Astrocyte (in vitro differentiated cells and primary cell): ENCODE data around the gene CORO2A. TPM values are rescaled to one million over a fixed set of nuclear protein-coding genes. Genes with fewer than 3 reads are reported as not detected.

Source experiments
- DNase-seq: peaks from one replicate; pipeline ENCODE4 v3.0.0-alpha.2; 2010; ENCODE audit warnings: low read depth
- FAIRE-seq: peaks from 2 replicates; lab custom pipeline; 2011; peaks lifted over from hg19 to GRCh38; lab: Jason Lieb, UNC
- H2AFZ ChIP-seq: 2 replicates; pipeline ENCODE4 v1.6.0; 2012; ENCODE audit warnings: low read depth, low read length, inconsistent platforms
- H3K27ac ChIP-seq: 2 replicates; pipeline ENCODE4 v1.5.1; 2011; ENCODE audit warnings: low read depth, low read length, inconsistent platforms
- H3K27me3 ChIP-seq: 2 replicates; pipeline ENCODE4 v1.6.0; 2011; ENCODE audit warnings: low read length, inconsistent platforms; ENCODE audit not compliant: insufficient read depth
- H3K36me3 ChIP-seq: 2 replicates; pipeline ENCODE4 v1.5.1; 2011; ENCODE audit warnings: low read length, inconsistent platforms; ENCODE audit not compliant: insufficient read depth
- H3K4me1 ChIP-seq: 2 replicates; pipeline ENCODE4 v1.5.1; 2011; ENCODE audit warnings: low read length, inconsistent platforms; ENCODE audit not compliant: insufficient read depth
- H3K4me2 ChIP-seq: 2 replicates; pipeline ENCODE4 v1.6.0; 2012; ENCODE audit warnings: low read length, inconsistent platforms
- H3K4me3 ChIP-seq: 2 replicates; pipeline ENCODE4 v1.5.1; 2011; ENCODE audit warnings: low read depth, mild to moderate bottlenecking, low read length, inconsistent platforms; ENCODE audit not compliant: insufficient read depth
- H3K79me2 ChIP-seq: 2 replicates; pipeline ENCODE4 v1.6.0; 2012; ENCODE audit warnings: mild to moderate bottlenecking, low read length, inconsistent platforms; ENCODE audit not compliant: insufficient read depth
- H3K9ac ChIP-seq: 2 replicates; pipeline ENCODE4 v1.6.0; 2012; ENCODE audit warnings: mild to moderate bottlenecking, low read length, inconsistent platforms
- H3K9me3 ChIP-seq: 2 replicates; pipeline ENCODE4 v1.5.1; 2012; ENCODE audit warnings: low read depth, mild to moderate bottlenecking, low read length, inconsistent platforms; ENCODE audit not compliant: insufficient read depth
- H4K20me1 ChIP-seq: 2 replicates; pipeline ENCODE4 v1.6.0; 2012; ENCODE audit warnings: low read length, inconsistent platforms; ENCODE audit not compliant: insufficient read depth
- H3K27ac Mint-ChIP-seq: one replicate; pipeline ENCODE4 v1.8.0; 2021; ENCODE audit warnings: mild to moderate bottlenecking, mixed read lengths; ENCODE audit not compliant: unreplicated experiment
- H3K27me3 Mint-ChIP-seq: one replicate; pipeline ENCODE4 v1.8.0; 2021; ENCODE audit warnings: low read depth, mixed read lengths; ENCODE audit not compliant: unreplicated experiment
- H3K36me3 Mint-ChIP-seq: one replicate; pipeline ENCODE4 v1.8.0; 2021; ENCODE audit warnings: low read depth, mixed read lengths; ENCODE audit not compliant: unreplicated experiment
- H3K4me1 Mint-ChIP-seq: one replicate; pipeline ENCODE4 v1.8.0; 2021; ENCODE audit warnings: low read depth, mixed read lengths; ENCODE audit not compliant: unreplicated experiment
- H3K4me3 Mint-ChIP-seq: one replicate; pipeline ENCODE4 v1.8.0; 2021; ENCODE audit warnings: mild to moderate bottlenecking, moderate library complexity, mixed read lengths; ENCODE audit not compliant: unreplicated experiment
- H3K9me3 Mint-ChIP-seq: one replicate; pipeline ENCODE4 v1.8.0; 2021; ENCODE audit warnings: mild to moderate bottlenecking, mixed read lengths; ENCODE audit not compliant: unreplicated experiment
- EZH2 ChIP-seq: IDR thresholded peaks from 2 replicates; pipeline ENCODE4 v1.6.1; 2012; ENCODE audit warnings: mild to moderate bottlenecking, low read length, inconsistent platforms; ENCODE audit not compliant: insufficient read depth
- total RNA-seq: library from RNA; stranded (reverse); gene quantifications from 2 replicates; pipeline ENCODE4 v1.2.1, GENCODE V29; 2021
- TF ChIP-seq, protein P1 (sequence below): IDR thresholded peaks from 2 replicates; pipeline ENCODE4 v1.5.1; 2011; ENCODE audit warnings: low read depth, mild to moderate bottlenecking, inconsistent platforms, low read length, moderate library complexity; ENCODE audit not compliant: insufficient read depth

Gene CORO2A
- total RNA-seq, 1 donor from 2014 or later, result 11.1 TPM

DNA sequence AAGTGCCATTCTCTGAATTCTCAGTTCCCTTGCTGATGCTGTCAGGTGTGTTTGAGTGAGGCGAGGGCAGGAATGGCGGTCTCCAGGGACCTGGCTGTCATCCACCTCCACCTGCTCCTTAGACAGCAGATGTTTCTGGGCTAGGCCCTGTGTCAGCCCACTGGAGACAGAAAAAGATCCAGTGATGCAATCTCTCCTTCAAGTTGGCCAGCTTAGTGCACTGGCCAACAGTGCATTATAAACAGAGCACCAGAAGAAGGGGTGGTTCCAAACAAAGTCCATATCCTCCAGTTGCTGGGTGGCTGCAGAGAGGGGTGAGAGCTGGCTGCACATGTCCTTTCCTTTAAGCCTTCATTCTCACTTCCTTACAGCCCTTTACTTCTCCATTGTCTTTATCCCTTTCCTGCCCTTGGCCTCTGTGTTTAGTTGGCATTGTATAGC is 109.4 kb downstream of the CORO2A start:
- FAIRE-seq (no peak), DNase-seq (no peak)
- Histone ChIP-seq H3K79me2 (no peaks in the 10 kb centered on the region), H4K20me1 (no peaks in the 10 kb centered on the region), H3K9ac (no peak overlapping the region), H3K4me1 (peaks cover 6% of the 10 kb centered on the region), H3K27me3 (no peaks in the 10 kb centered on the region), H3K36me3 (peaks cover 33% of the 10 kb centered on the region), H2AFZ (no peak overlapping the region), H3K27ac (no peak overlapping the region), H3K4me3 (no peak overlapping the region), H3K9me3 (no peaks in the 10 kb centered on the region), H3K4me2 (no peak overlapping the region)
- no peak overlapping the region for H3K4me3 Mint-ChIP-seq
- peaks cover 25% of the 10 kb centered on the region for H3K36me3 Mint-ChIP-seq
- peaks cover 14% of the 10 kb centered on the region for H3K4me1 Mint-ChIP-seq
- TF ChIP-seq, protein P1, sequence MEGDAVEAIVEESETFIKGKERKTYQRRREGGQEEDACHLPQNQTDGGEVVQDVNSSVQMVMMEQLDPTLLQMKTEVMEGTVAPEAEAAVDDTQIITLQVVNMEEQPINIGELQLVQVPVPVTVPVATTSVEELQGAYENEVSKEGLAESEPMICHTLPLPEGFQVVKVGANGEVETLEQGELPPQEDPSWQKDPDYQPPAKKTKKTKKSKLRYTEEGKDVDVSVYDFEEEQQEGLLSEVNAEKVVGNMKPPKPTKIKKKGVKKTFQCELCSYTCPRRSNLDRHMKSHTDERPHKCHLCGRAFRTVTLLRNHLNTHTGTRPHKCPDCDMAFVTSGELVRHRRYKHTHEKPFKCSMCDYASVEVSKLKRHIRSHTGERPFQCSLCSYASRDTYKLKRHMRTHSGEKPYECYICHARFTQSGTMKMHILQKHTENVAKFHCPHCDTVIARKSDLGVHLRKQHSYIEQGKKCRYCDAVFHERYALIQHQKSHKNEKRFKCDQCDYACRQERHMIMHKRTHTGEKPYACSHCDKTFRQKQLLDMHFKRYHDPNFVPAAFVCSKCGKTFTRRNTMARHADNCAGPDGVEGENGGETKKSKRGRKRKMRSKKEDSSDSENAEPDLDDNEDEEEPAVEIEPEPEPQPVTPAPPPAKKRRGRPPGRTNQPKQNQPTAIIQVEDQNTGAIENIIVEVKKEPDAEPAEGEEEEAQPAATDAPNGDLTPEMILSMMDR, result no peak
- no peak for TF ChIP-seq EZH2
- no peaks in the 10 kb centered on the region for H3K27me3 Mint-ChIP-seq
- peaks cover 2% of the 10 kb centered on the region for H3K9me3 Mint-ChIP-seq
- no peak overlapping the region for H3K27ac Mint-ChIP-seq

DNA sequence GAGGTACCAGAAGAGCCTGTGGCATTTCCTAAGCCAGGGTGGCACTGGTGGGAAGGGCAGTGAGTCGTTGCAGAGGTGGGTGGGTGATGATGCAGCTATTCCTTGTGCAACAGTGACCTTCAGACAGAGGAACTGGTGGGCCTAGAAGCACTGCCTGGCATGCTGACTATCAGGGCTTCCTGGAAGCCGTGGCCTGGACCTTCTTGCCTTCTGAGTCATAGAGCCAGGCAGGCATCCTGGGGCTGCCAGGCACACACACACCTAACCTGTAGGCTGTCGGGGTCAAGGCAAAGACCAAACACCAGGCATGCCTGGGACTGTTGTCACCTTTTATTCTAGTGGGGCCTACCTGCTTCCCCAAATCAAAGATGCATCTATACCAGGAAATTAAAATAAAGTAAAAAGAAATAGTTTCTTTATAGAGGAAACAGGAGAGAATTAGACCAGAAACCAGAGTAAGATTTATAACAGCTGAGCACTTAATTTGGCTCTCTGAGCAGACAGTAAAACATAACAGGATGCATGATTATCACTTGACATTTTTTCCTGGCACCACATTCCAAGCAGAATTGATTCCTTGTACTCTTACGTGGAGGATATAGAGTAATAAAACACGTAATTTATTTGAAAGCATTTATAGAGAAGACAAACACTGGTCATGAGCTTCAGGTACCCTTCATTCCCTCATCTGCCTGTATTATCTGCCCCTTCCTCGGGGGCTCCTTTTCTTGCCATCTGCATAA is 110.8 kb downstream of the CORO2A start:
- no peak overlapping the region for H3K27ac ChIP-seq
- H4K20me1 ChIP-seq, result no peaks in the 10 kb centered on the region
- H3K27me3 ChIP-seq, result no peaks in the 10 kb centered on the region
- Mint-ChIP-seq H3K4me3 (no peak overlapping the region), H3K27ac (no peak overlapping the region), H3K4me1 (peaks cover 14% of the 10 kb centered on the region), H3K9me3 (peaks cover under 1% of the 10 kb centered on the region), H3K27me3 (no peaks in the 10 kb centered on the region), H3K36me3 (peaks cover 24% of the 10 kb centered on the region)
- H3K4me1 ChIP-seq, result peaks cover 3% of the 10 kb centered on the region
- FAIRE-seq (no peak), DNase-seq (no peak)
- H3K9ac ChIP-seq, result no peak overlapping the region
- no peak overlapping the region for H3K4me2 ChIP-seq
- H3K4me3 ChIP-seq, result no peak overlapping the region
- no peaks in the 10 kb centered on the region for H3K79me2 ChIP-seq
- H2AFZ ChIP-seq, result no peak overlapping the region
- H3K9me3 ChIP-seq, result no peaks in the 10 kb centered on the region
- peaks cover 33% of the 10 kb centered on the region for H3K36me3 ChIP-seq
- TF ChIP-seq EZH2, result no peak
- TF ChIP-seq, protein P1, result no peak

DNA sequence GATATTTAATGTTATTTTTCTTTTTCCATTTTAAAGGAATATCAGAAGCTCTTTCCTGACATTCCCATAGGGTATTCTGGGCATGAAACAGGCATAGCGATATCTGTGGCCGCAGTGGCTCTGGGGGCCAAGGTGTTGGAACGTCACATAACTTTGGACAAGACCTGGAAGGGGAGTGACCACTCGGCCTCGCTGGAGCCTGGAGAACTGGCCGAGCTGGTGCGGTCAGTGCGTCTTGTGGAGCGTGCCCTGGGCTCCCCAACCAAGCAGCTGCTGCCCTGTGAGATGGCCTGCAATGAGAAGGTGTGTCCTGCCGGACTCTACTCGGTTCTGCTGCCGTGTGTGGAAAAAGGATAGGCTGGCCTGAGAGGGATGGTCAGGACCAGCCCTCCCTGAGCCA is 111.7 kb downstream of the CORO2A start:
- Mint-ChIP-seq H3K4me1 (peaks cover 15% of the 10 kb centered on the region), H3K9me3 (no peaks in the 10 kb centered on the region), H3K4me3 (no peak overlapping the region), H3K27ac (peak overlapping the region; percentile 78), H3K36me3 (peaks cover 24% of the 10 kb centered on the region), H3K27me3 (no peaks in the 10 kb centered on the region)
- no peak overlapping the region for H2AFZ ChIP-seq
- H3K9me3 ChIP-seq, result no peaks in the 10 kb centered on the region
- no peaks in the 10 kb centered on the region for H3K27me3 ChIP-seq
- H3K9ac ChIP-seq, result no peak overlapping the region
- no peak overlapping the region for H3K4me2 ChIP-seq
- no peaks in the 10 kb centered on the region for H3K79me2 ChIP-seq
- H3K27ac ChIP-seq, result no peak overlapping the region
- no peak overlapping the region for H3K4me3 ChIP-seq
- DNase-seq, result no peak
- H3K4me1 ChIP-seq, result peaks cover 3% of the 10 kb centered on the region
- H4K20me1 ChIP-seq, result no peaks in the 10 kb centered on the region
- H3K36me3 ChIP-seq, result peaks cover 33% of the 10 kb centered on the region
- FAIRE-seq, result no peak
- TF ChIP-seq EZH2, result no peak
- TF ChIP-seq, protein P1, result no peak
